ENCODE measurements around the gene ARMC10.

Gene ARMC10

GRCh38 chr7:103115771-103116170 lies 40.8 kb downstream of the ARMC10 start:
- TF ChIP-seq GATA3 (IDR thresholded peaks at IDR 0.05; ENCODE audit: low read depth, low read length) = no peak
- no peak for TF ChIP-seq GATA2 (IDR thresholded peaks at IDR 0.05; ENCODE audit: low read depth, low read length)

GRCh38 chr7:103116511-103116910 lies 41.6 kb downstream of the ARMC10 start:
- TF ChIP-seq GATA2 (IDR thresholded peaks at IDR 0.05; ENCODE audit: low read depth, low read length) = no peak
- no peak for TF ChIP-seq GATA3 (IDR thresholded peaks at IDR 0.05; ENCODE audit: low read depth, low read length)

- TF ChIP-seq GATA3 (IDR thresholded peaks at IDR 0.05; ENCODE audit: low read depth, low read length) = no peak
- no peak for TF ChIP-seq GATA2 (IDR thresholded peaks at IDR 0.05; ENCODE audit: low read depth, low read length)
Measured at GRCh38 chr7:103116991-103117390, 42.1 kb downstream of the ARMC10 start.

- no peak for TF ChIP-seq GATA3 (IDR thresholded peaks at IDR 0.05; ENCODE audit: low read depth, low read length)
- no peak for TF ChIP-seq GATA2 (IDR thresholded peaks at IDR 0.05; ENCODE audit: low read depth, low read length)
Measured at GRCh38 chr7:103117465-103117864, 42.5 kb downstream of the ARMC10 start.

GRCh38 chr7:103119791-103120291 lies 44.9 kb downstream of the ARMC10 start:
- TF ChIP-seq GATA3 (IDR thresholded peaks at IDR 0.05; ENCODE audit: low read depth, low read length) (no peak), GATA2 (IDR thresholded peaks at IDR 0.05; ENCODE audit: low read depth, low read length) (no peak)

- no peak for TF ChIP-seq GATA3 (IDR thresholded peaks at IDR 0.05; ENCODE audit: low read depth, low read length)
- no peak for TF ChIP-seq GATA2 (IDR thresholded peaks at IDR 0.05; ENCODE audit: low read depth, low read length)
Measured at GRCh38 chr7:103120362-103120761, 45.4 kb downstream of the ARMC10 start.

- TF ChIP-seq GATA3 (IDR thresholded peaks at IDR 0.05; ENCODE audit: low read depth, low read length) (no peak), GATA2 (IDR thresholded peaks at IDR 0.05; ENCODE audit: low read depth, low read length) (no peak)
Measured at GRCh38 chr7:103121641-103122040, 46.7 kb downstream of the ARMC10 start.

GRCh38 chr7:103123529-103123928 lies 48.6 kb downstream of the ARMC10 start:
- TF ChIP-seq GATA3 (IDR thresholded peaks at IDR 0.05; ENCODE audit: low read depth, low read length) = no peak
- TF ChIP-seq GATA2 (IDR thresholded peaks at IDR 0.05; ENCODE audit: low read depth, low read length) = no peak

GRCh38 chr7:103124429-103124979 lies 49.6 kb downstream of the ARMC10 start:
- TF ChIP-seq GATA3 (IDR thresholded peaks at IDR 0.05; ENCODE audit: low read depth, low read length) = no peak
- TF ChIP-seq GATA2 (IDR thresholded peaks at IDR 0.05; ENCODE audit: low read depth, low read length) = no peak

GRCh38 chr7:103127006-103127405 lies 52.1 kb downstream of the ARMC10 start:
- TF ChIP-seq GATA2 (IDR thresholded peaks at IDR 0.05; ENCODE audit: low read depth, low read length) (no peak), GATA3 (IDR thresholded peaks at IDR 0.05; ENCODE audit: low read depth, low read length) (no peak)

- TF ChIP-seq GATA2 (IDR thresholded peaks at IDR 0.05; ENCODE audit: low read depth, low read length) = no peak
- TF ChIP-seq GATA3 (IDR thresholded peaks at IDR 0.05; ENCODE audit: low read depth, low read length) = no peak
Measured at GRCh38 chr7:103129702-103130549, 55.0 kb downstream of the ARMC10 start.

GRCh38 chr7:103130901-103131624 lies 56.1 kb downstream of the ARMC10 start:
- TF ChIP-seq GATA3 (IDR thresholded peaks at IDR 0.05; ENCODE audit: low read depth, low read length) (no peak), GATA2 (IDR thresholded peaks at IDR 0.05; ENCODE audit: low read depth, low read length) (no peak)

GRCh38 chr7:103132995-103133688 lies 58.2 kb downstream of the ARMC10 start:
- TF ChIP-seq GATA2 (IDR thresholded peaks at IDR 0.05; ENCODE audit: low read depth, low read length) (no peak), GATA3 (IDR thresholded peaks at IDR 0.05; ENCODE audit: low read depth, low read length) (no peak)

Data from SH-SY5Y (cell line).